Measurements from ENCODE around the gene MYH15.

DNA sequence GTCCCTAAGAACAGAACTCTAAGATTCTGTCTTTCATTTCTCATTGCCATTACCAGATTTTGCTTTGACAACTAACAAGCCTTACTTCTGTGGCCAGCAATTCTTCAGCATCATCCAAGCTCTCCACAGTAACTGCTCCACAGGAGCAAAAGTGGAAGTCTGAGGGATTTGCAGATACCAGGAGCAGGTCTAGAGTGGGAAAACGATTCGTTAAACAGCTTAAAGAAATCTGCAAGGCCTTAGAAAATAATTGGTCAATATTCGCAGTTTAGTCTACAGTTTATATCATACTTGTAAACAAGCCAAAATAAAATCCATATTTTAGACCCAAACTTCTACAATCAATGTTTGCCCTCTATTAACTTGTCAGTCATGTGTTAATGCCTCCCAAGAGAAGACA, 24.1 kb downstream of the MYH15 start:
- TF ChIP-seq POLR2A (IDR thresholded peaks at IDR 0.05) (no peak), CTCF (IDR thresholded peaks at IDR 0.05) (no peak)

Data from Peyer's patch (tissue), 4 donors.